Hair follicular keratinocyte (primary cell): ENCODE results near the gene ZNF789. TPM values are rescaled to one million over a fixed set of nuclear protein-coding genes. Genes with fewer than 3 reads are reported as not detected.

ENCODE experiments used
- total RNA-seq: library from RNA; depleted of rRNA; stranded (reverse); fragments of >200 nt; gene quantifications from 2 replicates; pipeline ENCODE4 v1.2.3, GENCODE V29; 2015

The ZNF789 gene
- 0.86 and 3.5 TPM in 2 replicates for total RNA-seq

GRCh38 chr7:99472561-99473314 is at the start of gene ZNF789:
Gene ZNF789 (plus strand): TSS chr7:99472890. CDS start chr7:99476457, 3,567 bp downstream.

DNA sequence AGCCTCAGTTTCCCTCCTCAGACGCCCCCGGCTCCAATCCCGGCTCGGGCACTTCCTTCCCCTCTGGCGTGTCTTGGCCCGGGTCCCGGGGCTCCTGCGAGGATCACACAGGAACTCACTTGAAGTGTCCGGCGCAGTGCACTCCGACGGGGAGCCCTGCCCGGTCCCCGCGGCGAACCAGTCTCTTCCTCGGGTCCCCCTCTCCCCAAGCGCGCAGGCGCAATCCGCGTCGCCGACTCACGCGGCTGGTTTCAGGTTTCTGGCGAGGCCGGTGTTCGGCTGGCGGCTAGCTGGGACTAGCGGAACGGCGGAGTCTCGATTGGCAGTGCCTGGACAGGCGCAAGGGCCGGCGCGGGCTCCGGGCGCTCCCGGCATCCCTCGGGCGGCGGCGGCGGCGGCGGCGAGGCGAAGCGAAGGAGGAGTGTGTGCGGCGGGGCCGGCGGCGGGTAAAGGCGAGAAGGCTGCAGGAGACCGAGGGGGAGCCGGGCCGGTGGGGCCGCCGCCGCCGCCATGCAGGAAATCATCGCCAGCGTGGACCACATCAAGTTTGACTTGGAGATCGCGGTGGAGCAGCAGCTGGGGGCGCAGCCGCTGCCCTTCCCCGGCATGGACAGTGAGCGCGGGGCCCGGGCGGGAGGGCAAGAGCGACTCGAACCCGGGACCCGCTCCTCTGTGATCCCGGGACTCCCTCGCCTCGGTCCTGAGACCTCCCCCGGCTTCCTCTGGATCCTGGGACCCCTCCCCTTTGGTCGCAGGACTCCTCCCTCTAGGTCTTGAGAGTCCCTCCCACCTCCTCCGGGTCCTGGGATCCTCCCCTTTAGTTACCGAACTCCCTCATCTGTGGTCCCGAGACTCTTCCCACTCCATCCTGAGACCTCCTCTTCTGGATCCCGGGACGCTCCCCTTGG is 33.9 kb upstream of the ZNF789 start, which contains the start of the genes CPSF4 and PTCD1:
Gene CPSF4 (plus strand): TSS at position 371 of the 908 bp plus-strand sequence. CDS start 140 bp downstream, at position 511.
Gene PTCD1 (minus strand): TSS at position 226 of the 908 bp plus-strand sequence. CDS start 3,556 bp downstream, outside the sequence.

DNA sequence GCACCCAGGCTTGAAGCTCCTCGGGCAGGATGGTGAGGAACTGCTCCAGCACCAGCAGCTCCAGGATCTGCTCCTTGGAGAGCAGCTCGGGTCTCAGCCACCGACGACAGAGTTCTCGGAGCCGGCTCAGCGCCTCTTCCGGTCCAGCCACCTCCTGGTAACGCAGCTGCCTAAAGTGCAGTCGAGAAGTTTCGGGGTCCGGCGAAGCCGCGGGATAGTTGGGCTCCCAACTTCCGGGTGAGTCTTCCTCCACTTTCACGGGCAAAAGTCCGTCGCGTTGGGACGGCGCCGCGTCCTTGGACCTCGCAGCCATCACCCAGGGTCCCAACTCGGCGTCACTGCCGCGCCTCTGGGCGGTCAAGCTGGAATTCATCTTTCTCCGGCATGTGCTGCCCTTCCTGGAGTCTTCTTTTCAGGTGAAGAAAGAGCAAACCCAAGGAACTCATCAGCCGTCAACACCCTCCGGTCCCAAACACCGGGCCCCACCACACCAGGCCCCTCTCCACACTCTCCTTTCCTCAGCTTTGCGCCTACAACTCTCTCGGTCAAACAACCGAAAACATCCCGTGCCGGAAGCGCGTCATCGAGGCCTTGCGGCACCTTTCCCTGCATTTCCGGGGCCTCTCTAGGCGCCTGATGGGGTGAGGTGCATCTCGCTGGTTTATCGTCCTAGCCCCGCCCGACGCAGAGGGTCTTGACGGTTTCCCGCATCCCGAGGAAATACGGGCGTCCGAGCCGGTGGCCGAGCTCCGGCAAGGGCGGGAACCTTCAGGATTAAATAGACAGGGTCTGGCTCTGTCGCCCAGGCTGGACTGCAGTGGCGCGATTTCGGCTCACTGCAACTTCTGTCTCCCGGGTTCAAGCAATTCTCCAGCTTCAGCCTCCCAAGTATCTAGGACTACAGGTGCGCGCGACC is 27.3 kb downstream of the ZNF789 start, which contains the start of gene ZNF394:
Gene ZNF394 (minus strand): TSS at position 561 of the 916 bp plus-strand sequence. CDS start 188 bp downstream, at position 373.

GRCh38 chr7:99504603-99505323 is 32.1 kb downstream of the ZNF789 start, which contains the start of gene ZKSCAN5:
Gene ZKSCAN5 (plus strand): TSS chr7:99504662. CDS start chr7:99506045, 1,383 bp downstream.

Other genes with a start within 250 kb of the ZNF789 start
- 1.1 and 1.2 TPM in 2 replicates for gene MYH16, start 200.1 kb upstream of the ZNF789 start, total RNA-seq
- 192 and 200 TPM in 2 replicates for gene ARPC1A, start 147.0 kb upstream of the ZNF789 start, total RNA-seq
- gene ARPC1B, start 98.2 kb upstream of the ZNF789 start, total RNA-seq, result 450 and 486 TPM in 2 replicates
- gene PDAP1, start 64.3 kb upstream of the ZNF789 start, total RNA-seq, result 102 and 201 TPM in 2 replicates
- gene BUD31, start 63.9 kb upstream of the ZNF789 start, total RNA-seq, result 75.7 and 110 TPM in 2 replicates
- 2.7 and 8.9 TPM in 2 replicates for gene PTCD1, start 34.1 kb upstream of the ZNF789 start, total RNA-seq
- 27.7 and 33.9 TPM in 2 replicates for gene CPSF4, start 33.9 kb upstream of the ZNF789 start, total RNA-seq
- 2,257 and 3,102 TPM in 2 replicates for gene ATP5MF, start 6.7 kb upstream of the ZNF789 start, total RNA-seq
- gene ZNF394, start 27.4 kb downstream of the ZNF789 start, total RNA-seq, result 14.7 and 14.8 TPM in 2 replicates
- gene ZKSCAN5, start 31.8 kb downstream of the ZNF789 start, total RNA-seq, result 6.4 and 7.0 TPM in 2 replicates
- 3.4 and 4.7 TPM in 2 replicates for gene FAM200A, start 79.2 kb downstream of the ZNF789 start, total RNA-seq
- 44.3 and 46.9 TPM in 2 replicates for gene ZNF655, start 85.8 kb downstream of the ZNF789 start, total RNA-seq
- gene TMEM225B, start 125.4 kb downstream of the ZNF789 start, total RNA-seq, result 0.47 TPM in 1 of 2 replicates, not detected in the other
- 5.6 and 10.6 TPM in 2 replicates for gene ZSCAN25, start 144.1 kb downstream of the ZNF789 start, total RNA-seq
- 0.53 and 2.3 TPM in 2 replicates for gene CYP3A5, start 207.1 kb downstream of the ZNF789 start, total RNA-seq